HepG2 (cell line): ENCODE data around the gene DNMT3B. TPM values are rescaled to one million over a fixed set of nuclear protein-coding genes. Genes with fewer than 3 reads are reported as not detected.

Experiments used
- BCL6 ChIP-seq: IDR thresholded peaks from 2 replicates; pipeline ENCODE4 v1.6.1; 2016; ENCODE audit warnings: missing genetic modification reagents, missing compliant biosample characterization
- CTCF ChIP-seq: sonication (generic); formaldehyde crosslinking; IDR thresholded peaks from 2 replicates; pipeline ENCODE4 v1.5.0; 2020; ENCODE audit warnings: mild to moderate bottlenecking, missing genetic modification reagents, moderate library complexity
- FOXC1 ChIP-seq: sonication (generic); formaldehyde crosslinking; IDR thresholded peaks from 2 replicates; pipeline ENCODE4 v1.8.0; 2022; ENCODE audit warnings: mild to moderate bottlenecking, missing genetic modification reagents, borderline replicate concordance
- FOXK2 ChIP-seq: fragments of 450-650 bp; IDR thresholded peaks from 2 replicates; pipeline ENCODE4 v1.6.1; 2016
- GTF3A ChIP-seq: sonication (generic); formaldehyde crosslinking; conservative IDR thresholded peaks from 2 replicates; pipeline ENCODE4 v1.4.0; 2020; ENCODE audit warnings: mild to moderate bottlenecking, missing genetic modification reagents
- KMT2A ChIP-seq: sonication (generic); formaldehyde crosslinking; IDR thresholded peaks from 2 replicates; pipeline ENCODE4 v1.4.0; 2020; ENCODE audit warnings: missing genetic modification reagents
- MBD4 ChIP-seq: IDR thresholded peaks from 2 replicates; pipeline ENCODE4 v1.6.1; 2012; ENCODE audit warnings: low read length, inconsistent platforms, borderline replicate concordance
- REL ChIP-seq: sonication (generic); formaldehyde crosslinking; conservative IDR thresholded peaks from 2 replicates; pipeline ENCODE4 v1.8.0; 2022; ENCODE audit warnings: mild to moderate bottlenecking, missing genetic modification reagents, moderate library complexity
- SATB2 ChIP-seq: sonication (generic); formaldehyde crosslinking; IDR thresholded peaks from 2 replicates; pipeline ENCODE4 v1.5.0; 2020; ENCODE audit warnings: missing genetic modification reagents
- ZNF160 ChIP-seq: sonication (generic); formaldehyde crosslinking; IDR thresholded peaks from 2 replicates; pipeline ENCODE4 v1.8.0; 2022; ENCODE audit warnings: mild to moderate bottlenecking, inconsistent platforms, missing genetic modification reagents
- ZNF224 ChIP-seq: sonication (generic); formaldehyde crosslinking; IDR thresholded peaks from 2 replicates; pipeline ENCODE4 v1.5.0; 2020; ENCODE audit warnings: mild to moderate bottlenecking, missing genetic modification reagents
- ZNF263 ChIP-seq: sonication (generic); formaldehyde crosslinking; IDR thresholded peaks from 2 replicates; pipeline ENCODE4 v1.4.0; 2020; ENCODE audit warnings: missing genetic modification reagents
- ZNF329 ChIP-seq: sonication (generic); formaldehyde crosslinking; IDR thresholded peaks from 2 replicates; pipeline ENCODE4 v1.9.0; 2021; ENCODE audit warnings: low read depth, mild to moderate bottlenecking, missing genetic modification reagents
- ZNF33A ChIP-seq: sonication (generic); formaldehyde crosslinking; IDR thresholded peaks from 2 replicates; pipeline ENCODE4 v1.5.1; 2020; ENCODE audit warnings: missing genetic modification reagents, mild to moderate bottlenecking, moderate library complexity, borderline replicate concordance
- ZNF431 ChIP-seq: sonication (generic); formaldehyde crosslinking; IDR thresholded peaks from 2 replicates; pipeline ENCODE4 v1.9.0; 2022; ENCODE audit warnings: missing genetic modification reagents, low read depth, mild to moderate bottlenecking, borderline replicate concordance
- ZNF501 ChIP-seq: sonication (generic); formaldehyde crosslinking; IDR thresholded peaks from 2 replicates; pipeline ENCODE4 v1.5.1; 2020; ENCODE audit warnings: mild to moderate bottlenecking, moderate library complexity, missing genetic modification reagents
- ZNF546 ChIP-seq: sonication (generic); formaldehyde crosslinking; conservative IDR thresholded peaks from 2 replicates; pipeline ENCODE4 v1.8.1; 2023; ENCODE audit warnings: mild to moderate bottlenecking, missing genetic modification reagents
- ZNF724P ChIP-seq: sonication (generic); formaldehyde crosslinking; IDR thresholded peaks from 2 replicates; pipeline ENCODE4 v1.8.0; 2022; ENCODE audit warnings: missing genetic modification reagents, borderline replicate concordance
- ZSCAN20 ChIP-seq: sonication (generic); formaldehyde crosslinking; IDR thresholded peaks from 2 replicates; pipeline ENCODE4 v1.4.0; 2020; ENCODE audit warnings: missing genetic modification reagents, mild to moderate bottlenecking, borderline replicate concordance
- ZSCAN9 ChIP-seq: IDR thresholded peaks from 2 replicates; pipeline ENCODE4 v1.6.1; 2016; ENCODE audit warnings: borderline replicate concordance
- polyA plus RNA-seq, 8 experiments: library from polyadenylated mRNA; depleted of rRNA in 3 of 8; stranded (reverse) in 7 of 8; unstranded in 1 of 8; fragments of >200 nt; fragmentation: Illumina TruSeq in 4 of 8; extraction: Trizol in 4 of 8; gene quantifications; 2 replicates each; pipeline versions ENCODE4 v1.2.1 to v1.2.3, GENCODE V29; 2011 to 2016; ENCODE audit warnings: low read depth in 4 of 8, missing spikeins in 1 of 8, mixed read lengths in 1 of 8; ENCODE audit not compliant: insufficient read depth in 1 of 8
- total RNA-seq, 5 experiments: library from RNA; depleted of rRNA; stranded (reverse); fragments of >200 nt; fragmentation: Illumina TruSeq; extraction: Trizol; gene quantifications; 2 replicates each; pipeline ENCODE4 v1.2.3, GENCODE V29; 2016; ENCODE audit warnings: low read depth in 1 of 5
- TF ChIP-seq, protein P1 (sequence below): sonication (generic); formaldehyde crosslinking; IDR thresholded peaks from 2 replicates; pipeline ENCODE4 v1.4.0; 2020; ENCODE audit warnings: missing genetic modification reagents
- TF ChIP-seq, protein P2 (sequence below): sonication (generic); formaldehyde crosslinking; IDR thresholded peaks from 2 replicates; pipeline ENCODE4 v1.4.0; 2020; ENCODE audit warnings: missing genetic modification reagents, borderline replicate concordance

DNMT3B gene
- total and polyA plus RNA-seq, 2 of the 13 experiments (the other 11 are each of a cell fraction or from before 2014, with no cell fraction given), result 3.8 to 13.9 TPM

DNA sequence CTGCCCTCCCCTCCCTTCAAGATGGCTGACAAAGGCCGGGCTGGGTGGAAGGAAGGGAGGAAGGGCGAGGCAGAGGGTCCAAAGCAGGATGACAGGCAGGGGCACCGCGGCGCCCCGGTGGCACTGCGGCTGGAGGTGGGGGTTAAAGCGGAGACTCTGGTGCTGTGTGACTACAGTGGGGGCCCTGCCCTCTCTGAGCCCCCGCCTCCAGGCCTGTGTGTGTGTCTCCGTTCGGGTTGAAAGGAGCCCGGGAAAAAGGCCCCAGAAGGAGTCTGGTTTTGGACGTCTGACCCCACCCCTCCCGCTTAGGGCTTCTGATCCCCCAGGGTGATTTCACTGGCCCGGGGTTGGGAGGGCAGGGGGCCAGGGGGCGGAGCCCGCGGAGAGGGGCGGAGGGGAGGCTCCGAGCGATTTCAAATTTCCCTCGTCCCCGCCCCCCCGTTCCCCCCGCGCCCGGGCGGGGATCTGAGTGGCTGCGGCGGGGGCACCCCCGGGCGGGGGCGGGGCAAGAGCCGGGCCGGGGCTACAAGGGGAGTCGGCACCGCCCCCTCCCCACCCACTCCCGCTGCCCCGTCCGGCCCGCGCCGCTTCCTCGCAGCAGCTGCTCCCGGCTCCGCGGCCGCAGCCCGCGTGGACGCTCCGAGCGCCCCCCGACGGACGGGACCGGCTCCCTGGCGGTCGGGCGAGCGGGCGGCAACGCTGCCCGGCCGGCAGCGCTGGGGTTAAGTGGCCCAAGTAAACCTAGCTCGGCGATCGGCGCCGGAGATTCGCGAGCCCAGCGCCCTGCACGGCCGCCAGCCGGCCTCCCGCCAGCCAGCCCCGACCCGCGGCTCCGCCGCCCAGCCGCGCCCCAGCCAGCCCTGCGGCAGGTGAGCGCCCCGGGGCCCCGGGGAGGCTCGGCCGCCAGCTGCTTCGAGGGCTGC is at the start of gene DNMT3B (continued):
- TF ChIP-seq ZSCAN20 (CRISPR knock-in tag), result no peak; the same call in 1 of the 2 replicates
- TF ChIP-seq ZNF431, result peak; percentile 86; the same call in 1 of the 2 replicates
- TF ChIP-seq ZNF501 (CRISPR knock-in tag), result no peak
- no peak for TF ChIP-seq REL (CRISPR knock-in tag)
- TF ChIP-seq CTCF (CRISPR knock-in tag), result peak; percentile 49; the same call in 1 of the 2 replicates
- no peak for TF ChIP-seq FOXC1 (CRISPR knock-in tag)
- TF ChIP-seq, protein P1, sequence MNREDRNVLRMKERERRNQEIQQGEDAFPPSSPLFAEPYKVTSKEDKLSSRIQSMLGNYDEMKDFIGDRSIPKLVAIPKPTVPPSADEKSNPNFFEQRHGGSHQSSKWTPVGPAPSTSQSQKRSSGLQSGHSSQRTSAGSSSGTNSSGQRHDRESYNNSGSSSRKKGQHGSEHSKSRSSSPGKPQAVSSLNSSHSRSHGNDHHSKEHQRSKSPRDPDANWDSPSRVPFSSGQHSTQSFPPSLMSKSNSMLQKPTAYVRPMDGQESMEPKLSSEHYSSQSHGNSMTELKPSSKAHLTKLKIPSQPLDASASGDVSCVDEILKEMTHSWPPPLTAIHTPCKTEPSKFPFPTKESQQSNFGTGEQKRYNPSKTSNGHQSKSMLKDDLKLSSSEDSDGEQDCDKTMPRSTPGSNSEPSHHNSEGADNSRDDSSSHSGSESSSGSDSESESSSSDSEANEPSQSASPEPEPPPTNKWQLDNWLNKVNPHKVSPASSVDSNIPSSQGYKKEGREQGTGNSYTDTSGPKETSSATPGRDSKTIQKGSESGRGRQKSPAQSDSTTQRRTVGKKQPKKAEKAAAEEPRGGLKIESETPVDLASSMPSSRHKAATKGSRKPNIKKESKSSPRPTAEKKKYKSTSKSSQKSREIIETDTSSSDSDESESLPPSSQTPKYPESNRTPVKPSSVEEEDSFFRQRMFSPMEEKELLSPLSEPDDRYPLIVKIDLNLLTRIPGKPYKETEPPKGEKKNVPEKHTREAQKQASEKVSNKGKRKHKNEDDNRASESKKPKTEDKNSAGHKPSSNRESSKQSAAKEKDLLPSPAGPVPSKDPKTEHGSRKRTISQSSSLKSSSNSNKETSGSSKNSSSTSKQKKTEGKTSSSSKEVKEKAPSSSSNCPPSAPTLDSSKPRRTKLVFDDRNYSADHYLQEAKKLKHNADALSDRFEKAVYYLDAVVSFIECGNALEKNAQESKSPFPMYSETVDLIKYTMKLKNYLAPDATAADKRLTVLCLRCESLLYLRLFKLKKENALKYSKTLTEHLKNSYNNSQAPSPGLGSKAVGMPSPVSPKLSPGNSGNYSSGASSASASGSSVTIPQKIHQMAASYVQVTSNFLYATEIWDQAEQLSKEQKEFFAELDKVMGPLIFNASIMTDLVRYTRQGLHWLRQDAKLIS (CRISPR knock-in tag), result no peak
- peak; percentile 86 for TF ChIP-seq ZNF546 (CRISPR knock-in tag)
- TF ChIP-seq ZNF224 (CRISPR knock-in tag), result no peak
- TF ChIP-seq ZSCAN9, result no peak; the same call in 1 of the 2 replicates
- no peak for TF ChIP-seq MBD4
- TF ChIP-seq SATB2, result no peak
- TF ChIP-seq ZNF724P (CRISPR knock-in tag), result no peak
- TF ChIP-seq KMT2A, result peak; percentile 25; the same call in 1 of the 2 replicates
- TF ChIP-seq BCL6, result no peak
- no peak for TF ChIP-seq GTF3A (CRISPR knock-in tag)
- no peak for TF ChIP-seq ZNF329 (CRISPR knock-in tag)
- TF ChIP-seq FOXK2, result no peak
- no peak for TF ChIP-seq ZNF33A (CRISPR knock-in tag)
- peak; percentile 46; the same call in 1 of the 2 replicates for TF ChIP-seq ZNF263
- no peak for TF ChIP-seq ZNF160 (CRISPR knock-in tag)
- TF ChIP-seq, protein P2, sequence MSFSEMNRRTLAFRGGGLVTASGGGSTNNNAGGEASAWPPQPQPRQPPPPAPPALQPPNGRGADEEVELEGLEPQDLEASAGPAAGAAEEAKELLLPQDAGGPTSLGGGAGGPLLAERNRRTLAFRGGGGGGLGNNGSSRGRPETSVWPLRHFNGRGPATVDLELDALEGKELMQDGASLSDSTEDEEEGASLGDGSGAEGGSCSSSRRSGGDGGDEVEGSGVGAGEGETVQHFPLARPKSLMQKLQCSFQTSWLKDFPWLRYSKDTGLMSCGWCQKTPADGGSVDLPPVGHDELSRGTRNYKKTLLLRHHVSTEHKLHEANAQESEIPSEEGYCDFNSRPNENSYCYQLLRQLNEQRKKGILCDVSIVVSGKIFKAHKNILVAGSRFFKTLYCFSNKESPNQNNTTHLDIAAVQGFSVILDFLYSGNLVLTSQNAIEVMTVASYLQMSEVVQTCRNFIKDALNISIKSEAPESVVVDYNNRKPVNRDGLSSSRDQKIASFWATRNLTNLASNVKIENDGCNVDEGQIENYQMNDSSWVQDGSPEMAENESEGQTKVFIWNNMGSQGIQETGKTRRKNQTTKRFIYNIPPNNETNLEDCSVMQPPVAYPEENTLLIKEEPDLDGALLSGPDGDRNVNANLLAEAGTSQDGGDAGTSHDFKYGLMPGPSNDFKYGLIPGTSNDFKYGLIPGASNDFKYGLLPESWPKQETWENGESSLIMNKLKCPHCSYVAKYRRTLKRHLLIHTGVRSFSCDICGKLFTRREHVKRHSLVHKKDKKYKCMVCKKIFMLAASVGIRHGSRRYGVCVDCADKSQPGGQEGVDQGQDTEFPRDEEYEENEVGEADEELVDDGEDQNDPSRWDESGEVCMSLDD (CRISPR knock-in tag), result no peak
